Stimulated activated CD8-positive, alpha-beta memory T cell treated with anti-CD3 and anti-CD28 coated beads, Interleukin-12 subunit alpha, Interleukin-12 subunit beta, amount 100 ng/mL, for 24 hours (primary cell): ENCODE data around the gene ZNF217.
"Not testable (repeated sequence)": the region's sequence is repeated elsewhere in the genome, so short reads cannot be mapped to it uniquely, and the experiment has no call there.

Experiments used
- DNase-seq: peaks from one replicate; pipeline ENCODE4 v3.0.0-alpha.2; 2020; ENCODE audit errors: extremely low read depth

Gene ZNF217

DNA sequence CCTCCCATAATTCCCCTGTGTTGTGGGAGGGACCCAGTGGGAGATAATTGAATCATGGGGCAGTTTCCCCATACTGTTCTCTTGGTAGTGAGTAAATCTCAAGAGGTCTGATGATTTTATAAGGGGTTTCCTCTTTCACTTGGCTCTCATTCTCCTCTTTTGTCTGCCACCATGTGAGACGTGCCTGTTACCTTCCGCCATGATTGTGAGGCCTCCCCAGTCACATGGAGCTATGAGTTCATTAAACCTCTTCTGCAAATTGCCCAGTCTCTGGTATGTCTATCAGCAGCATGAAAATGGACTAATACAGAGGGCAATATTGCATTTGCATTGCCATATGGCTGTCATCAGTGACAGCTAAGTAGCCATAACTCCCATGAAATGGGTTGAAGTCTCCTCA, 63.2 kb downstream of the ZNF217 start:
- no peak for DNase-seq

DNA sequence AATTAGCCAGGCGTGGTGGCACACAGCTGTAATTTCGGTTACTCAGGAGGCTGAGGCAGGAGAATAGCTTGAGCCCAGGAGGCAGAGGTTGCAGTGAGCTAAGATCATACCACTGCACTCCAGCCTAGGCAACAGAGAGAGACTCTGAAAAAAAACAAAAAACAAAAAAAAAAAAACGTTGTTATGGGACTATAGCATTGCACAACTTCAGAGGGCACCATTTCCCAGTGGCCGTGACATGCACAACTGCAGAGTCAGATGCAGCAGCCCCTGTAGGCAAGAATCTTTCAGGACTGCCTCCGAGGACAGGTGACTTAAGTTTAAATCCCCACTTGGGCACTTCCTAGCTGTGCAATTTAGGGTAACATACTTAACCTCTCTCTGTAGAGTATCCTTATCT, 64.0 kb downstream of the ZNF217 start:
- no peak for DNase-seq

DNA sequence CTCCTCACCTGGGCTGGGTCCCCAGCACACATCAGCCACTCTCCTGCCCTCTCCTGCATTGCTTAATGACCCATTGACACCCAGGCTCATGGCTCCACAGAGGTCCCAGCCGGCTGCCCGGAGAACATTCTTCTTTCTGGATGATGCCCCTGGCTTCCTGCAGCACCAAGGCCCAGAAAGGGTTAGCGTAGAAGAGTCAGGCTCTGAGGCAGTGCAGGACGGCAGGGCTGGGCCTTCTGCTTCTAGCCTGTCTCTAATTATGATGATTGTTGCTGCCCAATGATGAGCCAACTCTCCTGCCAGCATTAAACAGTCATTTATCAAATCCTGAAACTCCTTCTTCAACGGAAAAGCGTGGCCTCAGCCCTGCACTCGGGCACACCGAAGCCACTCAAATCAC, 66.4 kb downstream of the ZNF217 start:
- no peak for DNase-seq

DNA sequence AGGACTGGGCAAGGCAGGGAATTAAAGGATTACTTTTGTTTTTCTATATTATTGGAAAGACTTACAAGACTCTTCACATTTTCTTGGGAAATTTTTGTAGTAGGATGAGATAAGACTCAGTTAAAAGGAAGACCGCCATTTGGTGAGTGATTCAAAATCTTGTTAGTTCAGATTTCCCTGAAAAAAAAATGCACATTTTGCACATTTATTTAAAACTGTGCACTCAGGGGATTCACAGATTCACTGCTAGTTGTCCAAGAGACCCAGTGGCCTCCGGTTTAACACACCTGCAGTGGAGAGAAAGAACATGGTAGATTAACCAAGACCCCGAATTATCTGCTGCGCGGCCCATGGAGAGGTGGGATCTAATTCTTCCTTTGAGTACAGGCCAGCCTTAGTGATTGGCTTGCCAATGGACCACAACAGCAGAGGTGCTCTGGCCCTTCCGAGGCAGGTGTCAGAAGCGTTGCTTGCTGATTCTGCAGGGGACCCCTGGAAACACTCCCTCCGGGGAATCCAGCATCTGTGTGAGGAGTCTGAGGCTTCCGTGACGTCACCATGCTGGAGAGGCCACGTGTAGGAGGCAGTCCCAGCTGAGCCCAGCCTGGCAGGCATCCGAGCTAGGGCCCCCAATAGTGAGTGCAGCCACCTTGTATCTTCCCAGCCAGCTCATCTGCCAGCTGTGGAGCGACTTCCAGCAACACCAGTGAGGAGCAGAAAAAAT, 68.9 kb downstream of the ZNF217 start:
- no peak for DNase-seq

DNA sequence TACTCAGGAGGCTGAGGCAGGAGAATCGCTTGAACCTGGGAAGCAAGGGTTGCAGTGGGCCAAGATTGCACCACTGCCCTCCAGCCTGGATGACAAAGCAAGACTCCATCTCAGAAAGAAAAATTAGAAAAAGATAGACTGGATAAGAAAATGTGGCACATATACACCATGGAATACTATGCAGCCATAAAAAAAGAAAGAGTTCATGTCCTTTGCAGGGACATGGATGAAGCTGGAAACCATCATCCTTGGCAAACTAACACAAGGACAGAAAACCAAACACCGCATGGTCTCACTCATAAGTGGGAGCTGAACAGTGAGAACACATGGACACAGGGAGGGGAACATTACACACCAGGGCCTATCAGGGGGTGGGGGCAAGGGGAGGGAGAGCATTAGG, 70.0 kb downstream of the ZNF217 start:
- DNase-seq = not testable (repeated sequence)

DNA sequence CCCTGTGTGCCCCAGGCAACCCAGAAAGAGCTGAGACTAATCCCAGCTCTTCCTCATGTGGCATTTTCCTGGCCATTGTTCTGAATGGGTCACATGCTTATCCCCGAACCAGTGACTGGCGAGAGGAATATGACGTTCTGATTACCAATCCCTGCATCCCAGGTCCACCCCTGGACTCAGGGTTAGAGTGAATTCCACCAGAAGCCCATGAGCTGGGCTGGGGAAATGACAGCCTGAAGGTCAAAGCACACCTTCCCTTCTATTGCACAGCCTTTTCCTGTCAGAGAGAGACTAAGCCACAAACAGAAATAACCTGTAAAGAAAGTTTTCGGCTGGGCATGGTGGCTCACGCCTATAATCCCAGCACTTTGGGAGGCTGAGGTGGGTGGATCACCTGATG, 70.9 kb downstream of the ZNF217 start:
- no peak for DNase-seq

DNA sequence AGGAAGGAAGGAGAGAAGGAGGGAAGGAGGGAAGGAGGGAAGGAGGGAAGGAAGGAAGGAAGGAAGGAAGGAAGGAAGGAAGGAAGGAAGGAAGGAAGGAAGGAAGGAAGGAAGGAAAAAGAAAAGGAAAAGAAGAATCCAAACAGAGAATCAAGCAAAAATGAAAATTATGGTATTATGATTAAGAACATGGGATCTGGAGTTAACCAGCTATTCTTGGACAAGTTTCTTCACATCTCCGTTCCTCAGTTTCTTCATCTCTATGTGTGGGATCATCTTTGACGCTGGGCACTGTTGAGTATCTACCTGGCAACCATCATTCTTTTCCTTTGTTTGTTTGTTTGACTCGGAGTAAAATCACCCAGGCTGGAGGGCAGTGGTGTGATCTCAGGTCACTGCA, 71.6 kb downstream of the ZNF217 start:
- no peak for DNase-seq

DNA sequence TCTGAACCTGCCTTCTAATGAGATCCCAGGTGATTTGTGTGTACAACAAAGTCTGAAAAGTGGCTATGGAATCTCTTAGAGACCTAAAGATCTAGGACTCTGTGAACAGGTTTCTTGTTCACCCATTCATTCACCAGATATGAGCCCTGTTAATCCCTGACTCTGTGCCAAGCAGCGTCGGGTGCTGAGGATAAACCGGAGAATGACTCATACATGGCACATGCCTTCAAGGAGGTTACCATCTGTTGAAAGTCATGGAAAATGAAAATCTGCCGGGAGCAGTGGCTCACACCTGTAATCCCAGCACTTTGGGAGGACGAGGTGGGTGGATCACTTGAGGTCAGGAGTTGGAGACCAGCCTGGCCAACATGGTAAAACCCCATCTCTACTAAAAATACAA, 72.2 kb downstream of the ZNF217 start:
- DNase-seq = not testable (repeated sequence)

DNA sequence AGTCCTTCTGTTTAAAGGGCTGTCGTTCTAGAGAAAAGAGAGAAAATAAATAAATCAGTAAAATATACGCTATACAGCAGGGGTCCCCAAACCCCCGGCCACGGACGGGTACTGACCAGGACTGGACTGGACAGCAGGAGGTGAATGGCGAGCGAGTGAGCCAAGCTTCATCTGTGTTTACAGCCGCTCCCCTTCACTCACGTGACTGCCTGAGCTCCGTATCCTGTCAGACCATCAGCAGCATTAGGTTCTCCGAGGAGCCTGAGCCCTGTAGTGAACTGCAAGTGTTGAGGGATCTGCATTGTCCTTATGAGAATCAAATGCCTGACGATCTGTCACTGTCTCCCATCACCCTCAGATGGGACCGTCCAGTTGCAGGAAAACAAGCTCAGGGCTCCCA, 76.5 kb downstream of the ZNF217 start:
- DNase-seq = no peak
